ENCODE results near the gene NTF3. TPM values are rescaled to one million over a fixed set of nuclear protein-coding genes. Genes with fewer than 3 reads are reported as not detected.

NTF3 gene
- total and polyA plus RNA-seq, 9 of the 15 experiments (the other 6 are each of a cell fraction or from before 2014, with no cell fraction given) = not detected

DNA sequence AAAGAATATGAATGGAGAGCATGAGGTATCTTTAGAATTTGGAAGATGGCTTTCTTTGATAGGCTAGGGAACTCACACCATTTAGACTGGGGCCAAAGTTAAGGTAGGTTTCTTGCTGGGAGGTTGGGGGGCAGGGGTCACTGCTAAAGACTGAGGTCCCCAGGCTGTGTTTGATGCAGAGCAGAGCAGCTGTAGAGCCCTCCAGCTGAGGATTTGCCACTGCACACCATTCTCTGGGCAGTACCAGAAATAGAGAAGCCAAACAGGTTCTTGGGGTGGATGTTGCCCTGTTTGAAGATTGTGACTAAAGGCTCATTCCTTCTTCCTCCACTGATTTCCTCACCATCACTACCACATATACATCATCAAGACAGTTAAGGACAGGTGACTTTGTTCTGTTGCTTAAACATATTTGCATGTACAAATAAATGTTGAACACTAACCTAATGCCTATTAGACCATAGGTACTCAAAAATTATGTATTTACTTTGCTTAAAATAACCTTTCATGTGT, 7.9 kb downstream of the NTF3 start:
- Histone ChIP-seq H2AFZ (ENCODE audit: low read depth, low read length) (no peak overlapping the region), H3K9ac (ENCODE audit: insufficient read depth in 1 of 2, low read depth in 2 of 2, low read length in 2 of 2) (no peak overlapping the region), H3K9me3 (replicated peaks; ENCODE audit: control insufficient read depth, insufficient read depth, low read depth, low read length) (no peaks in the 10 kb centered on the region), H3K9me1 (ENCODE audit: control insufficient read depth, insufficient read depth, low read length) (no peaks in the 10 kb centered on the region), H3K4me3 (no peak overlapping the region), H3K79me2 (ENCODE audit: control insufficient read depth, insufficient read depth, low read length) (no peaks in the 10 kb centered on the region), H4K20me1 (replicated peaks; ENCODE audit: control insufficient read depth, insufficient read depth, low read length) (no peaks in the 10 kb centered on the region), H3K27me3 (ENCODE audit: control insufficient read depth in 2 of 2, insufficient read depth in 2 of 2, low read length in 2 of 2) (peaks cover 0 to 7% of the 10 kb centered on the region in 2 experiments; a peak in 2 of 5 replicates), H3K36me3 (ENCODE audit: control insufficient read depth, insufficient read depth, low read length) (no peaks in the 10 kb centered on the region), H3K4me2 (ENCODE audit: insufficient read depth, low read length) (no peak overlapping the region), H3K27ac (ENCODE audit: extremely low read depth, low read depth, low read length) (no peak overlapping the region), H3K4me1 (replicated peaks in 1 of 2; ENCODE audit: control insufficient read depth in 2 of 2, insufficient read depth in 2 of 2, low read length in 2 of 2) (no peaks in the 10 kb centered on the region)
- intact Hi-C loops (cut with micrococcal nuclease) (loop anchor here (5.0 kb wide), 1 partner anchor 238 kb away; no protein-coding TSS in a partner anchor), in situ Hi-C loops (cut with MboI) (loop anchor here (10.0 kb wide), 1 partner anchor 245 kb away; no protein-coding TSS in a partner anchor)
- CTCF ChIA-PET (ENCODE audit: low intra/inter-chr PET ratio) = no interaction called here
- BruUV-seq (replicated peaks) = no TSS peak
- POLR2A ChIA-PET = no interaction called here
- no peak for FAIRE-seq
- no peak for ATAC-seq
- no peak for DNase-seq (ENCODE audit: extremely low read depth in 1 of 4, low spot score in 3 of 4)
- TF ChIP-seq AFF4 (CRISPR knock-in tag; IDR thresholded peaks at IDR 0.05) (no peak), JUND (IDR thresholded peaks at IDR 0.05; ENCODE audit: borderline replicate concordance, low read depth, low read length) (no peak), JUND (tag; IDR thresholded peaks at IDR 0.05; ENCODE audit: borderline replicate concordance, low read depth, low read length) (no peak), SMARCB1 (IDR thresholded peaks at IDR 0.05; ENCODE audit: insufficient read length, low read depth) (no peak), SNRNP70 (optimal IDR thresholded peaks at IDR 0.05; ENCODE audit: low read depth, low read length) (no peak), CBX5 (IDR thresholded peaks at IDR 0.05; ENCODE audit: borderline replicate concordance, low read depth) (no peak), ZNF644 (tag; IDR thresholded peaks at IDR 0.05; ENCODE audit: low read depth) (no peak), GABPA (tag; conservative IDR thresholded peaks at IDR 0.05; ENCODE audit: low read depth) (no peak), ZNF253 (CRISPR knock-in tag; conservative IDR thresholded peaks at IDR 0.05) (no peak), RFX5 (IDR thresholded peaks at IDR 0.05; ENCODE audit: low read depth, low read length) (no peak)
- TF ChIP-seq, protein P1, sequence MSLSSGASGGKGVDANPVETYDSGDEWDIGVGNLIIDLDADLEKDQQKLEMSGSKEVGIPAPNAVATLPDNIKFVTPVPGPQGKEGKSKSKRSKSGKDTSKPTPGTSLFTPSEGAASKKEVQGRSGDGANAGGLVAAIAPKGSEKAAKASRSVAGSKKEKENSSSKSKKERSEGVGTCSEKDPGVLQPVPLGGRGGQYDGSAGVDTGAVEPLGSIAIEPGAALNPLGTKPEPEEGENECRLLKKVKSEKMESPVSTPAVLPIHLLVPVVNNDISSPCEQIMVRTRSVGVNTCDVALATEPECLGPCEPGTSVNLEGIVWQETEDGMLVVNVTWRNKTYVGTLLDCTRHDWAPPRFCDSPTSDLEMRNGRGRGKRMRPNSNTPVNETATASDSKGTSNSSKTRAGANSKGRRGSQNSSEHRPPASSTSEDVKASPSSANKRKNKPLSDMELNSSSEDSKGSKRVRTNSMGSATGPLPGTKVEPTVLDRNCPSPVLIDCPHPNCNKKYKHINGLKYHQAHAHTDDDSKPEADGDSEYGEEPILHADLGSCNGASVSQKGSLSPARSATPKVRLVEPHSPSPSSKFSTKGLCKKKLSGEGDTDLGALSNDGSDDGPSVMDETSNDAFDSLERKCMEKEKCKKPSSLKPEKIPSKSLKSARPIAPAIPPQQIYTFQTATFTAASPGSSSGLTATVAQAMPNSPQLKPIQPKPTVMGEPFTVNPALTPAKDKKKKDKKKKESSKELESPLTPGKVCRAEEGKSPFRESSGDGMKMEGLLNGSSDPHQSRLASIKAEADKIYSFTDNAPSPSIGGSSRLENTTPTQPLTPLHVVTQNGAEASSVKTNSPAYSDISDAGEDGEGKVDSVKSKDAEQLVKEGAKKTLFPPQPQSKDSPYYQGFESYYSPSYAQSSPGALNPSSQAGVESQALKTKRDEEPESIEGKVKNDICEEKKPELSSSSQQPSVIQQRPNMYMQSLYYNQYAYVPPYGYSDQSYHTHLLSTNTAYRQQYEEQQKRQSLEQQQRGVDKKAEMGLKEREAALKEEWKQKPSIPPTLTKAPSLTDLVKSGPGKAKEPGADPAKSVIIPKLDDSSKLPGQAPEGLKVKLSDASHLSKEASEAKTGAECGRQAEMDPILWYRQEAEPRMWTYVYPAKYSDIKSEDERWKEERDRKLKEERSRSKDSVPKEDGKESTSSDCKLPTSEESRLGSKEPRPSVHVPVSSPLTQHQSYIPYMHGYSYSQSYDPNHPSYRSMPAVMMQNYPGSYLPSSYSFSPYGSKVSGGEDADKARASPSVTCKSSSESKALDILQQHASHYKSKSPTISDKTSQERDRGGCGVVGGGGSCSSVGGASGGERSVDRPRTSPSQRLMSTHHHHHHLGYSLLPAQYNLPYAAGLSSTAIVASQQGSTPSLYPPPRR (CRISPR knock-in tag; IDR thresholded peaks at IDR 0.05; ENCODE audit: borderline replicate concordance) = no peak
- TF ChIP-seq, protein P2, sequence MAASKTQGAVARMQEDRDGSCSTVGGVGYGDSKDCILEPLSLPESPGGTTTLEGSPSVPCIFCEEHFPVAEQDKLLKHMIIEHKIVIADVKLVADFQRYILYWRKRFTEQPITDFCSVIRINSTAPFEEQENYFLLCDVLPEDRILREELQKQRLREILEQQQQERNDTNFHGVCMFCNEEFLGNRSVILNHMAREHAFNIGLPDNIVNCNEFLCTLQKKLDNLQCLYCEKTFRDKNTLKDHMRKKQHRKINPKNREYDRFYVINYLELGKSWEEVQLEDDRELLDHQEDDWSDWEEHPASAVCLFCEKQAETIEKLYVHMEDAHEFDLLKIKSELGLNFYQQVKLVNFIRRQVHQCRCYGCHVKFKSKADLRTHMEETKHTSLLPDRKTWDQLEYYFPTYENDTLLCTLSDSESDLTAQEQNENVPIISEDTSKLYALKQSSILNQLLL (CRISPR knock-in tag; IDR thresholded peaks at IDR 0.05; ENCODE audit: borderline replicate concordance) = no peak

Measured in K562 (cell line).